CD4-positive, alpha-beta T cell (primary cell): Measurements from ENCODE around the gene RAB25. TPM values are rescaled to one million over a fixed set of nuclear protein-coding genes. Genes with fewer than 3 reads are reported as not detected.

Experiments
- ATAC-seq: fragments of 200-7000 bp; cut with Tn5 transposase; one replicate; pipeline ENCODE4 v1.10.0; 2022; ENCODE audit warnings: mild to moderate bottlenecking; ENCODE audit not compliant: poor library complexity
- CTCF ChIA-PET: fragments of 350-600 bp; sonication (Branson Sonifier 250); formaldehyde crosslinking; loops from one replicate; lab custom pipeline; 2021; ENCODE audit warnings: antibody characterized with exemption, inconsistent platforms; lab: Charles Lee
- POLR2A ChIA-PET: fragments of 350-600 bp; sonication (Branson Sonifier 250); formaldehyde crosslinking; loops from one replicate; lab custom pipeline; 2021; ENCODE audit warnings: antibody characterized with exemption, inconsistent platforms; lab: Charles Lee
- DNase-seq, 14 experiments: peaks; one replicate each; pipeline ENCODE4 v3.0.0-alpha.2; 2013 to 2020; ENCODE audit warnings: mixed read lengths in 2 of 14
- H3K27ac ChIP-seq, 2 donors: one replicate each; pipeline versions ENCODE4 v1.5.1 to v1.7.0; 2013; ENCODE audit warnings: low read length in 2 of 2, low read depth in 1 of 2, mild to moderate bottlenecking in 1 of 2
- H3K27me3 ChIP-seq, 2 experiments: 1 replicate in 1 of 2; 2 replicates in 1 of 2; pipeline versions ENCODE4 v1.6.1 to v1.7.0; 2013; ENCODE audit warnings: low read length in 2 of 2, control low read depth in 1 of 2, mild to moderate bottlenecking in 1 of 2, moderate library complexity in 1 of 2; ENCODE audit not compliant: insufficient read depth in 2 of 2, control insufficient read depth in 1 of 2
- H3K36me3 ChIP-seq: one replicate; pipeline ENCODE4 v1.6.1; 2013; ENCODE audit warnings: low read length, control low read depth; ENCODE audit not compliant: insufficient read depth
- H3K4me1 ChIP-seq: one replicate; pipeline ENCODE4 v1.6.1; 2013; ENCODE audit warnings: low read length, control low read depth; ENCODE audit not compliant: insufficient read depth
- H3K4me3 ChIP-seq: one replicate; pipeline ENCODE4 v1.5.1; 2013; ENCODE audit warnings: mild to moderate bottlenecking, low read length, moderate library complexity
- H3K9me3 ChIP-seq, 2 experiments: 1 replicate in 1 of 2; 2 replicates in 1 of 2; pipeline versions ENCODE4 v1.6.1 to v1.7.0; 2013; ENCODE audit warnings: low read length in 2 of 2, mild to moderate bottlenecking in 2 of 2, control low read depth in 1 of 2, moderate library complexity in 1 of 2; ENCODE audit not compliant: control insufficient read depth in 1 of 2, insufficient read depth in 1 of 2
- H3K27ac Mint-ChIP-seq: one replicate; pipeline ENCODE4 v1.8.0; 2020; ENCODE audit warnings: mixed read lengths
- H3K27me3 Mint-ChIP-seq: one replicate; pipeline ENCODE4 v1.8.0; 2021; ENCODE audit warnings: mixed read lengths
- H3K36me3 Mint-ChIP-seq: one replicate; pipeline ENCODE4 v1.8.0; 2021; ENCODE audit warnings: low read depth, mixed read lengths
- H3K4me1 Mint-ChIP-seq: one replicate; pipeline ENCODE4 v1.8.0; 2021; ENCODE audit warnings: low read depth, mixed read lengths
- H3K4me3 Mint-ChIP-seq: one replicate; pipeline ENCODE4 v1.8.0; 2020; ENCODE audit warnings: mild to moderate bottlenecking, mixed read lengths
- H3K9me3 Mint-ChIP-seq: one replicate; pipeline ENCODE4 v1.8.0; 2020; ENCODE audit warnings: mixed read lengths
- intact Hi-C, 2 experiments: fragments of 100-400 bp; cut with DNase I in 1 of 2; cut with micrococcal nuclease in 1 of 2; formaldehyde crosslinking; loops; one replicate each; pipeline versions ENCODE4 v1.15.1 to v1.9.0; 2023 to 2025; cut with DNase I, micrococcal nuclease
- total RNA-seq, 174 experiments: library from RNA in 2 of 174; stranded (reverse) in 2 of 174; gene quantifications; one replicate each; pipeline ENCODE4 v1.2.3 and lab custom pipeline; 2021 to 2026
- TF ChIP-seq, protein P1 (sequence below): fragments of 200-600 bp; IDR thresholded peaks from one replicate; pipeline ENCODE4 v1.8.0; 2022; ENCODE audit warnings: antibody characterized with exemption, mild to moderate bottlenecking

RAB25 gene
- total RNA-seq, 2 experiments from 2014 or later: 0.58 to 1.3 TPM

DNA sequence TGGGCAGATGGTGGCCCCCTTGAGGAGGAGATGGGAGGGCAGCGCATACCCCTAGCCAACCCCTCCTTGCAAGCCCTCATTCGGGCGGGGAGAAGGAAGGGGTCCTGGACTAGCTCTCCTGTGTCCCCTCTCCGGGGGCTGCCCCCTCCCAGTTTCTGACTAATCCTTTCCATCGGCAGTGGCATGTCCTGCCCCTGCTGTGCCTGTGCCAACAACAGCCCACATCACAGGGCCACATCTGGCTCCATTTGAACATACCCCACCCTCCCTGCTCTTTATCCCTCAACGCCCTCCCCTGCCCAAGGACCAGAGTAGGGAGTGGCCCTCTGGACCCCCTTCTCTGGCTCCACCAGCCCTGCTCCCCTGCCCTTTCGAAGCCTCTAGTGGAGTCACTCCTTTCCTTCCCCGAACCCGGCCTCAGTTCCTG is 42.6 kb downstream of the RAB25 start:
- CTCF ChIA-PET: no interaction called here
- no peaks in the 10 kb centered on the region for H3K27me3 ChIP-seq
- H3K4me1 ChIP-seq: peaks cover 57% of the 10 kb centered on the region
- Mint-ChIP-seq H3K27ac (peak overlapping the region; percentile 94), H3K27me3 (no peaks in the 10 kb centered on the region), H3K9me3 (no peaks in the 10 kb centered on the region), H3K4me1 (peaks cover 51% of the 10 kb centered on the region), H3K4me3 (peak overlapping the region; percentile 74), H3K36me3 (peaks cover 4% of the 10 kb centered on the region)
- TF ChIP-seq, protein P1, sequence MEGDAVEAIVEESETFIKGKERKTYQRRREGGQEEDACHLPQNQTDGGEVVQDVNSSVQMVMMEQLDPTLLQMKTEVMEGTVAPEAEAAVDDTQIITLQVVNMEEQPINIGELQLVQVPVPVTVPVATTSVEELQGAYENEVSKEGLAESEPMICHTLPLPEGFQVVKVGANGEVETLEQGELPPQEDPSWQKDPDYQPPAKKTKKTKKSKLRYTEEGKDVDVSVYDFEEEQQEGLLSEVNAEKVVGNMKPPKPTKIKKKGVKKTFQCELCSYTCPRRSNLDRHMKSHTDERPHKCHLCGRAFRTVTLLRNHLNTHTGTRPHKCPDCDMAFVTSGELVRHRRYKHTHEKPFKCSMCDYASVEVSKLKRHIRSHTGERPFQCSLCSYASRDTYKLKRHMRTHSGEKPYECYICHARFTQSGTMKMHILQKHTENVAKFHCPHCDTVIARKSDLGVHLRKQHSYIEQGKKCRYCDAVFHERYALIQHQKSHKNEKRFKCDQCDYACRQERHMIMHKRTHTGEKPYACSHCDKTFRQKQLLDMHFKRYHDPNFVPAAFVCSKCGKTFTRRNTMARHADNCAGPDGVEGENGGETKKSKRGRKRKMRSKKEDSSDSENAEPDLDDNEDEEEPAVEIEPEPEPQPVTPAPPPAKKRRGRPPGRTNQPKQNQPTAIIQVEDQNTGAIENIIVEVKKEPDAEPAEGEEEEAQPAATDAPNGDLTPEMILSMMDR: no peak
- no peak for ATAC-seq
- H3K4me3 ChIP-seq: no peak overlapping the region
- intact Hi-C loops: no loop called here
- DNase-seq: peak in 7 of 14 experiments; percentile 34 to 73 (median 51)
- no peak overlapping the region for H3K27ac ChIP-seq
- H3K9me3 ChIP-seq: no peaks in the 10 kb centered on the region
- H3K36me3 ChIP-seq: no peaks in the 10 kb centered on the region
- POLR2A ChIA-PET: interaction anchor here (0.8 to 1.6 kb wide), 3 partner anchors 20 to 26 kb away, joined by 3 to 7 read pairs (median 6); no protein-coding TSS in a partner anchor

DNA sequence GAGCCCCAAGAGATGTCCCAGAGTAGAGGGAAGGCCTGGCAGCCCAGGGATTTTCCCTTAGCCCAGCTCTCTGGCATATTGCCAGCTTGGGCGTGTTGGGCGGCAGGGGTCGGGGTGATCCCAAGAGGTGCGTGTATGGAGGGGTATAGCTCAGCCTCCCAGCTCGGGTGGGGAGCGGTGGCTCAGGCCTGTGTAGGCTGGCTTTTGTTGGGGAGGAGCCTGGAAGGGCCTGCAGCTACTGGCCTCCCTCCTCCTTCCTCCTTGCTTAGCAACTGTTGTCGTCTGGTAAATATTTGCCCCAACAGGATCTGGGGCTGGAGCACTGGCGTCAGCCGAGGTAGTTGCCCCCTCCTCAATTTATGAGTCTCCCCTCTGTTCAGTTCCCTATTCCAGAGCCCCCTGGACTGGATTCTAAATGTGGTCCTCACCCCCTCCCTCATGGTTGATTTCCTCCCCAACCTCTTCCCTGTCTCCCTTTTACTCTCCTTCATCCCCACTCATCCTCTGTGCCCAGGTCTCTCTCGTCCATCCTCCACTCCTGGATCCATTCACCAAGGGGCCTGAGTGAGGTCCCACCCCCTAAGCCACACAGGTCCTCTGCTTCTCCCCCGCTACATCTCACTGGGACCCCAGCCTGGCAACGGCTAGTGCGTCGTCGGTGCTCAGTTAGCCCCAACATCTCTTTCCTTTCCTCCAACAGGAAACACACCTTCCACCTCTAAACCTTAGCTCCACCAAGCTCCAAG is 43.3 kb downstream of the RAB25 start:
- intact Hi-C loops: no loop called here
- Histone ChIP-seq H3K4me3 (no peak overlapping the region), H3K27me3 (no peaks in the 10 kb centered on the region), H3K36me3 (no peaks in the 10 kb centered on the region), H3K4me1 (peaks cover 51% of the 10 kb centered on the region), H3K9me3 (no peaks in the 10 kb centered on the region), H3K27ac (peak overlapping the region; percentile 29 to 95)
- H3K27ac Mint-ChIP-seq: peak overlapping the region; percentile 94
- TF ChIP-seq, protein P1: no peak
- no peaks in the 10 kb centered on the region for H3K9me3 Mint-ChIP-seq
- ATAC-seq (peak; percentile 32), DNase-seq (peak in 9 of 14 experiments; percentile 37 to 93 (median 68))
- POLR2A ChIA-PET: interaction anchor here (1.3 to 1.6 kb wide), 2 partner anchors 22 to 25 kb away, joined by 6 to 7 read pairs; no protein-coding TSS in a partner anchor
- H3K4me1 Mint-ChIP-seq: peaks cover 51% of the 10 kb centered on the region
- CTCF ChIA-PET: interaction anchor here (0.8 to 4.0 kb wide), 2 partner anchors 8 to 10 kb away, joined by 4 to 41 read pairs; no protein-coding TSS in a partner anchor
- peaks cover 4% of the 10 kb centered on the region for H3K36me3 Mint-ChIP-seq
- peak overlapping the region; percentile 74 for H3K4me3 Mint-ChIP-seq
- no peaks in the 10 kb centered on the region for H3K27me3 Mint-ChIP-seq

DNA sequence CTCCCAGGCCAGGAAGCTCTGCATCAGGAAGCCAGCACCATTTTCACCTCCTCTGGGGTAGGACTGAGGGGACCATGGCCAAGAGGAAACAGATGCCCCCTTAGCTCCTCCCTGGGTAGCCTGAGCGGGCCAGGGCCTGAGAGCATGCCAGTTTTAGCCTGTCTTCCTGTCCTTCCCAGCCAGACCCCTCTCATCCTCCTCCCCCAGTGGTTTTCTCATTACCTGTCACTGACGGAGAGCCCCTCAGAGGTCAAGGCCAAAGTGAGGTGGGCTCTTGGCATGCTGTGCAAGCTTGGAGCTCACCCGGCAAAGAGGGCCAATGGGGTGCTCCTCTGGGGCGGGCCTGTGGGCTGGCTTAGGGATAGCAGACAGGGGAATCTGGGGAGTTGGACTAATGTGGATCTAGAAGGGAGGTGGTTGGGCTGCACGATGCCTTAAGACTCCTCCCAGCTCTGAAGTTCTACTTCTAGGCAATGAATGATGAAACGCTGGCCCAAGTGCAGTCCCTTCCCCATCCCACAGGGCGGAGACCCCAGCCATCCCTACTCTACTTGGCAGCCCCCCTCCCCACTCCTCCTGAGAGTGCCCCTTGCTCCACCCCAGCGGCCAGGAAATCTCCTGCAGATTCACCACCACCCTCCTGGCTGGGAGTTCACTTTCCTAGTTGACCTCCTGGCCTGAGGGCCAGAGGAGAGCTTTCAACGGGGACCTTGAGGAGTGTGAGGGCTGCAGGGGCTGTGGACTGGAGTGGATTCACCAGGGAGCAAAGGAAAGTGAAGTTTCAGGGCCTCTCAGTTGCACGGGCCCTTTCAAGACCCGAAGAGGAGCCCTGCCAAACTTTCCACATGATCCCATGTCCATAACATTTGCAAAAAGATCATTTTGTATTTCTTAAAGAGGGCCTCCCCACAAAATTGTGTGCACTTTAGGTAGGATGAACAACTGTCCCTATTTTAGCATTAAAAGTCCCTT is 44.2 kb downstream of the RAB25 start:
- Mint-ChIP-seq H3K36me3 (peaks cover 4% of the 10 kb centered on the region), H3K27ac (peak overlapping the region; percentile 94), H3K27me3 (no peaks in the 10 kb centered on the region), H3K9me3 (no peaks in the 10 kb centered on the region), H3K4me1 (peaks cover 49% of the 10 kb centered on the region), H3K4me3 (peak overlapping the region; percentile 88)
- Histone ChIP-seq H3K36me3 (no peaks in the 10 kb centered on the region), H3K27me3 (no peaks in the 10 kb centered on the region), H3K27ac (peak overlapping the region; percentile 69 to 95), H3K4me3 (peak overlapping the region; percentile 57), H3K4me1 (peaks cover 51% of the 10 kb centered on the region), H3K9me3 (no peaks in the 10 kb centered on the region)
- intact Hi-C loops: no loop called here
- DNase-seq: no peak
- ChIA-PET CTCF (interaction anchor here (4.0 kb wide), 1 partner anchor 8 kb away, joined by 41 read pairs; no protein-coding TSS in a partner anchor), POLR2A (interaction anchor here (1.0 to 2.3 kb wide), 5 partner anchors 11 to 24 kb away, joined by 4 to 22 read pairs (median 6); partner anchors contain the start of gene LMNA)
- TF ChIP-seq, protein P1: no peak
- no peak for ATAC-seq
